ENCODE measurements around the gene CCDC141.

DNA sequence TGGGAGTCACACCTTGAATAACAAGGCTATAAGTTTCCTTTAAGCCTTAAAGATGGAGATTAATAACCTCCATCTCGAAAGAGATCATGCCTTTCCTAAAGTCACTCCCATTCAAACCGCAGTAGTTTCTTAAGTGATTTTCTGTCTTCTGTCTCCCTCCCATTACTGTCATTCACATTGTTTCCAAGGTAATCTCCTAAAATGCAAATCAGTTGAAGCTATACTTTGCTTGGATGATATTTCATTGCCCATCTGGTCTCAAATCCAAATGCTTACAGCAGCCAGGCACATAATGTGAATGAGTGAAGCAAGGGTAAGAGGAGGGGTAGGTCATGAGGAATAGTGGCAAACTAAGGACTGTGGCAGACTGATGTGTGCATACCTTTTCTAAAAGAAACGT lies 116.4 kb downstream of the CCDC141 start:
- TF ChIP-seq CTCF (IDR thresholded peaks at IDR 0.05) (no peak), POLR2A (IDR thresholded peaks at IDR 0.05) (no peak)
